HG02571 (cell line): ENCODE data around the gene BCL10.

Source experiments
- ATAC-seq: cut with Tn5 transposase; IDR thresholded peaks from one replicate; pipeline ENCODE4 v1.9.1; 2021; ENCODE audit warnings: mild to moderate bottlenecking, moderate library complexity; ENCODE audit not compliant: unreplicated experiment

Gene BCL10

GRCh38 chr1:85224734-85225623 is 51.5 kb downstream of the BCL10 start:
- ATAC-seq: no peak

GRCh38 chr1:85224295-85224694 is 52.1 kb downstream of the BCL10 start:
- ATAC-seq: no peak

DNA sequence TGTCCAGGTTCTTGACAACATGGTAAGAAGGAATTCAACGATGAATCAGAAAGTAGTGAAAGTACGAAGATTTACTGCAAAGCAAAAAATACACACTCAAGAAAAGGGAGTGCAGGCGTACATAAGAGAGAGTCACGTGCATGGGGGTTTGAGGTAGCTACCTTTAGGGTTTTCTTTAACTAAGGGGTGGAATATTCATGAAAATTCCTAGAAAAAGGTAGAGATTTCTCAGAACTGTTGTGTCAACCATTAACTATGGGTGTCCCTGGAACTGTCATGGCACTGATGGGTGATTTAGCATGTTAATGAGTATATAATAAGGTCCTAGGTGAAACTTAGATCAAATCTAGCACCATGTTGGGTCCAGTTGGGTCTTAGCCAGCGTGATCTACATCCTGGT is 53.1 kb downstream of the BCL10 start:
- no peak for ATAC-seq

- ATAC-seq: no peak
These were observed 55.7 kb downstream of the BCL10 start for GRCh38 chr1:85220756-85221201.

DNA sequence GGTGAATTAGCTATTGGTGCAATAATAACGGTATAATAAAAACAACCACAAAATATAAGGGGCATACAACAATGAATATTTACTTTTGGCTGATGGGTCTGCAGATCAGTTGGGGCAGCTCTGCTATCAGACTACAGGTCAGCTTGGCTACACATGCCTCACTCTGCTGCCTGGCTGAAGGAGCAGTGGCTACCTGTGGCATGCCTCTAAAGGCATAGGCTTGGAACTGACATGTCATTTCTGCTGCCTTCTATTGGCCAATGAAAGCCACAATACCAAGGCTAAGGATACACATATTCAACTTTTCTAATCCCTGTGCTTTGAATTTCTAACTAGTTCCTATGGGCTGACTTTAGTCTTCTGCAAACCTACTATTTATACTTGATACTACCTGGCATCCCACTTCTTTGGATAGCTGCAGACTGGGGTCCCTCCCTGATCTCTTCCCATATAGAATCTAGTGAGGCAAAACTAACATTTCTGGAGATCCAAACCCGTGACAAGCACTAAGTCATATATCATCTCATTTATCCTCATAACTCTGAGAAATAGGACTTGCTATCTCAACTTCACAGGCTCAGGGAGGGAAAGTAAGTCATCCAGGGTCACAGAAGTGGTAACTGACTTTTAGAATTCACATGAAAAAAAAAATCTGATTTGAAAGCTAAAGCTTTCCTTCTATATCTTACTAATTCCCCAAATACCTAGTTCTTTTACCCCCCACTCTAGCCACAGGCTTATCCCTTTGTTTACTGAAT is 56.4 kb downstream of the BCL10 start:
- no peak for ATAC-seq

- ATAC-seq: no peak
These were observed 59.7 kb downstream of the BCL10 start for GRCh38 chr1:85216697-85217096.
